Breast epithelium (tissue), 4 donors: ENCODE results near the gene FHIT. TPM values are rescaled to one million over a fixed set of nuclear protein-coding genes. Genes with fewer than 3 reads are reported as not detected.

Experiments
- DNase-seq, 2 donors: peaks; one replicate each; pipeline ENCODE4 v3.0.0-alpha.2; 2019; ENCODE audit warnings: low spot score in 2 of 2
- H3K27ac ChIP-seq, 2 donors: fragments of 200-600 bp; sonication (generic) in 1 of 2; one replicate each; pipeline ENCODE4 v1.5.1; 2016 to 2019; ENCODE audit warnings: mild to moderate bottlenecking in 1 of 2
- H3K27me3 ChIP-seq, 2 donors: fragments of 200-600 bp; sonication (generic) in 1 of 2; one replicate each; pipeline versions ENCODE4 v1.5.1 to v1.6.0; 2017 to 2019; ENCODE audit warnings: control low read depth in 1 of 2, mild to moderate bottlenecking in 1 of 2
- H3K36me3 ChIP-seq: fragments of 200-600 bp; one replicate; pipeline ENCODE4 v1.5.1; 2019
- H3K4me1 ChIP-seq, 2 donors: fragments of 200-600 bp; sonication (generic); one replicate each; pipeline ENCODE4 v1.5.1; 2016 to 2019; ENCODE audit warnings: control low read depth in 1 of 2
- H3K4me3 ChIP-seq, 3 donors: fragments of 200-600 bp; sonication (generic); 1 replicate in 2 of 3; 2 replicates in 1 of 3; pipeline ENCODE4 v1.5.1; 2016 to 2019; ENCODE audit warnings: mild to moderate bottlenecking in 3 of 3, moderate library complexity in 2 of 3
- H3K9me3 ChIP-seq, 2 donors: fragments of 200-600 bp; sonication (generic) in 1 of 2; one replicate each; pipeline ENCODE4 v1.5.1; 2016 to 2019; ENCODE audit warnings: control low read depth in 1 of 2
- CTCF ChIP-seq, 3 donors: fragments of 450-650 bp; IDR thresholded peaks; one replicate each; pipeline ENCODE4 v1.5.1; 2016 to 2017; ENCODE audit warnings: antibody characterized with exemption in 3 of 3, mild to moderate bottlenecking in 3 of 3, moderate library complexity in 3 of 3
- POLR2A ChIP-seq: fragments of 450-650 bp; IDR thresholded peaks from one replicate; pipeline ENCODE4 v1.6.1; 2016; ENCODE audit warnings: antibody characterized with exemption, mild to moderate bottlenecking, moderate library complexity
- POLR2AphosphoS5 ChIP-seq, 3 donors: sonication (generic); formaldehyde crosslinking; IDR thresholded peaks; one replicate each; pipeline ENCODE4 v1.6.1; 2017; ENCODE audit warnings: antibody characterized with exemption in 3 of 3
- intact Hi-C: fragments of 100-400 bp; cut with DNase I; formaldehyde crosslinking; loops from one replicate; pipeline ENCODE4 v1.15.1; 2023; ENCODE audit warnings: low total_unique reads
- total RNA-seq, 3 donors: library from RNA; depleted of rRNA; stranded (reverse); fragments of >200 nt; gene quantifications; one replicate each; pipeline ENCODE4 v1.1.0, GENCODE V29; 2016

FHIT gene
- total RNA-seq, 3 donors from 2014 or later = 9.0 to 19.2 (median 17.7) TPM

GRCh38 chr3:59777667-59778077 is 1473.6 kb downstream of the FHIT start:
- DNase-seq = no peak
- TF ChIP-seq POLR2AphosphoS5 (IDR thresholded peaks at IDR 0.05) (no peak), CTCF (IDR thresholded peaks at IDR 0.05) (no peak), POLR2A (no peak)

GRCh38 chr3:59777066-59777465 is 1474.2 kb downstream of the FHIT start:
- Histone ChIP-seq H3K27ac (no peak overlapping the region), H3K4me1 (no peaks in the 10 kb centered on the region), H3K27me3 (no peaks in the 10 kb centered on the region), H3K9me3 (no peaks in the 10 kb centered on the region), H3K36me3 (no peaks in the 10 kb centered on the region), H3K4me3 (no peak overlapping the region)
- DNase-seq = no peak
- TF ChIP-seq POLR2A = no peak
- TF ChIP-seq CTCF (IDR thresholded peaks at IDR 0.05) = no peak
- no peak for TF ChIP-seq POLR2AphosphoS5 (IDR thresholded peaks at IDR 0.05)
- intact Hi-C loops = no loop called here

More at GRCh38 chr3:59777667-59778077, 1473.6 kb downstream of the FHIT start:
- Histone ChIP-seq H3K4me3 (no peak overlapping the region), H3K27me3 (no peaks in the 10 kb centered on the region), H3K27ac (no peak overlapping the region), H3K9me3 (no peaks in the 10 kb centered on the region), H3K4me1 (no peaks in the 10 kb centered on the region), H3K36me3 (no peaks in the 10 kb centered on the region)
- intact Hi-C loops = no loop called here

- H3K36me3 ChIP-seq = no peaks in the 10 kb centered on the region
- no peak overlapping the region for H3K27ac ChIP-seq
- no peak overlapping the region for H3K4me3 ChIP-seq
- no peak for DNase-seq
- no peaks in the 10 kb centered on the region for H3K4me1 ChIP-seq
- H3K9me3 ChIP-seq = no peaks in the 10 kb centered on the region
- TF ChIP-seq POLR2A = no peak
- TF ChIP-seq POLR2AphosphoS5 (IDR thresholded peaks at IDR 0.05) = no peak
- TF ChIP-seq CTCF (IDR thresholded peaks at IDR 0.05) = no peak
- intact Hi-C loops = no loop called here
- H3K27me3 ChIP-seq = no peaks in the 10 kb centered on the region
Measured at GRCh38 chr3:59775761-59776325, 1475.4 kb downstream of the FHIT start.

GRCh38 chr3:59775106-59775505 is 1476.1 kb downstream of the FHIT start:
- H3K9me3 ChIP-seq = no peaks in the 10 kb centered on the region
- H3K27me3 ChIP-seq = no peaks in the 10 kb centered on the region
- H3K4me3 ChIP-seq = no peak overlapping the region
- no peaks in the 10 kb centered on the region for H3K36me3 ChIP-seq
- intact Hi-C loops = no loop called here
- no peaks in the 10 kb centered on the region for H3K4me1 ChIP-seq
- TF ChIP-seq CTCF (IDR thresholded peaks at IDR 0.05) = no peak
- TF ChIP-seq POLR2A = no peak
- H3K27ac ChIP-seq = peak overlapping the region; percentile 3 to 81
- no peak for DNase-seq

GRCh38 chr3:59774634-59775033 is 1476.6 kb downstream of the FHIT start:
- TF ChIP-seq POLR2A (no peak), CTCF (IDR thresholded peaks at IDR 0.05) (no peak), POLR2AphosphoS5 (IDR thresholded peaks at IDR 0.05) (no peak)
- Histone ChIP-seq H3K9me3 (no peaks in the 10 kb centered on the region), H3K4me1 (no peaks in the 10 kb centered on the region), H3K27ac (peak overlapping the region; percentile 62 to 81), H3K27me3 (no peaks in the 10 kb centered on the region), H3K4me3 (no peak overlapping the region), H3K36me3 (no peaks in the 10 kb centered on the region)
- DNase-seq = peak in 1 of 2 donors; percentile 54
- intact Hi-C loops = no loop called here
